Pancreas (tissue), 10 donors: ENCODE results near the gene TCERG1L. TPM values are rescaled to one million over a fixed set of nuclear protein-coding genes. Genes with fewer than 3 reads are reported as not detected.
"Not testable (repeated sequence)": the region's sequence is repeated elsewhere in the genome, so short reads cannot be mapped to it uniquely, and the experiment has no call there.

Source experiments
- ATAC-seq, 4 donors: fragments of 200-7000 bp; cut with Tn5 transposase; one replicate each; pipeline versions ENCODE4 v1.8.0 to v1.9.1; 2020; ENCODE audit warnings: mild to moderate bottlenecking in 4 of 4, moderate library complexity in 4 of 4
- DNase-seq, 6 donors: peaks; one replicate each; pipeline ENCODE4 v3.0.0-alpha.2; 2020
- FAIRE-seq: peaks from 2 replicates; lab custom pipeline; 2012; peaks lifted over from hg19 to GRCh38; lab: Jason Lieb, UNC
- H3K27ac ChIP-seq, 4 donors: fragments of 200-600 bp; sonication (generic); 1 replicate in 3 of 4; 2 replicates in 1 of 4; pipeline versions ENCODE4 v1.5.0 to v1.8.0; 2020
- H3K27me3 ChIP-seq, 4 donors: fragments of 200-600 bp; one replicate each; pipeline ENCODE4 v1.8.0; 2021
- H3K36me3 ChIP-seq, 3 donors: fragments of 200-600 bp; sonication (generic) in 1 of 3; one replicate each; pipeline versions ENCODE4 v1.5.0 to v1.8.0; 2020 to 2021
- H3K4me1 ChIP-seq, 3 donors: fragments of 200-600 bp; one replicate each; pipeline ENCODE4 v1.8.0; 2021
- H3K4me3 ChIP-seq, 4 donors: fragments of 200-600 bp; sonication (generic) in 2 of 4; one replicate each; pipeline versions ENCODE4 v1.5.0 to v1.8.0; 2020 to 2021
- H3K9me3 ChIP-seq, 4 donors: fragments of 200-600 bp; one replicate each; pipeline ENCODE4 v1.8.0; 2021
- CTCF ChIP-seq, 4 donors: fragments of 200-600 bp; sonication (generic) in 3 of 4; IDR thresholded peaks; one replicate each; pipeline versions ENCODE4 v1.5.0 to v1.8.0; 2021; ENCODE audit warnings: antibody characterized with exemption in 4 of 4
- WGBS, 2 donors: extraction: QIAGEN DNeasy Blood & Tissue Kit; methylation state at CpG; one replicate each; pipeline ENCODE4 v1.1.7; 2013; 5-methylcytosine and 5-hydroxymethylcytosine counted together
- intact Hi-C, 3 donors: fragments of 100-400 bp; cut with DNase I; formaldehyde crosslinking; loops; one replicate each; pipeline versions ENCODE4 v1.11.1 to v1.14.2; 2022
- polyA plus RNA-seq, 2 donors: library from polyadenylated mRNA; stranded (reverse); fragments of 200-250 nt; gene quantifications; one replicate each; pipeline ENCODE4 v1.2.3, GENCODE V29; 2013
- total RNA-seq, 6 donors: library from RNA; stranded (reverse); fragmentation: NEBNext Ultra II Directional in 4 of 6; extraction: Animal tissue kit (Norgen Biotek cat#: 25700) in 4 of 6; gene quantifications; one replicate each; pipeline versions ENCODE4 v1.2.1 to v1.2.4, GENCODE V29; 2021 to 2023
- donor health status: healthy with polysubstance abuse.
- donor health status: DM: no; HTN: no; CAD: no; lungs with moderate emphysema.
- donor health status: DM: no; HTN: no; CAD: no.
- donor health status: control.
- donor health status: control.
- donor health status: Bipolar disorder and iron deficiency.
- donor health status: DM: yes; HTN: yes; CAD: no.
- donor health status: DM: no; HTN: no; CAD: no.
- donor health status: DM: no; HTN: no; CAD: no.
- donor health status: DM: yes; HTN: yes; CAD: no.

Gene TCERG1L
- total and polyA plus RNA-seq, 8 donors, result 0.09 to 1.9 (median 0.40) TPM

GRCh38 chr10:131102147-131102546, 209.4 kb downstream of the TCERG1L start:
- no peak for TF ChIP-seq CTCF (IDR thresholded peaks at IDR 0.05)
- no peaks in the 10 kb centered on the region for H3K27me3 ChIP-seq
- H3K4me3 ChIP-seq, result no peak overlapping the region
- intact Hi-C loops, result no loop called here
- 82 to 90% methylated on average over 11 of the region's 11 CpGs for WGBS, 2 donors
- FAIRE-seq (no peak), ATAC-seq (no peak), DNase-seq (peak in 2 of 6 donors; percentile 15 to 16)
- H3K9me3 ChIP-seq, result no peaks in the 10 kb centered on the region
- H3K36me3 ChIP-seq, result no peaks in the 10 kb centered on the region
- no peak overlapping the region for H3K27ac ChIP-seq
- H3K4me1 ChIP-seq, result no peaks in the 10 kb centered on the region

- intact Hi-C loops, H3K27me3 ChIP-seq, FAIRE-seq, H3K9me3 ChIP-seq, H3K4me1 ChIP-seq, H3K4me3 ChIP-seq, ATAC-seq, H3K27ac ChIP-seq, H3K36me3 ChIP-seq: not testable (repeated sequence)
- WGBS, 2 donors, result 69 to 80% methylated on average over 16 of the region's 16 CpGs
- DNase-seq, result peak in 2 of 6 donors; percentile 23 to 28
Measured at GRCh38 chr10:131100418-131101410, 210.8 kb downstream of the TCERG1L start.

GRCh38 chr10:131099028-131099726, 212.3 kb downstream of the TCERG1L start:
- H3K36me3 ChIP-seq, result no peaks in the 10 kb centered on the region
- FAIRE-seq, result no peak
- intact Hi-C loops, result no loop called here

GRCh38 chr10:131098416-131098952, 213.0 kb downstream of the TCERG1L start:
- H3K9me3 ChIP-seq, result no peaks in the 10 kb centered on the region
- ATAC-seq (no peak), FAIRE-seq (no peak), DNase-seq (peak in 1 of 6 donors; percentile 20)
- H3K36me3 ChIP-seq, result no peaks in the 10 kb centered on the region
- H3K4me1 ChIP-seq, result no peaks in the 10 kb centered on the region
- H3K4me3 ChIP-seq, result no peak overlapping the region
- H3K27me3 ChIP-seq, result no peaks in the 10 kb centered on the region
- H3K27ac ChIP-seq, result no peak overlapping the region
- intact Hi-C loops, result no loop called here
- TF ChIP-seq CTCF (IDR thresholded peaks at IDR 0.05), result no peak
- 74 to 75% methylated on average over 15 of the region's 15 CpGs for WGBS, 2 donors

More at GRCh38 chr10:131099028-131099726, 212.3 kb downstream of the TCERG1L start:
- WGBS, 2 donors, result 45 to 65% methylated on average over 11 of the region's 11 CpGs
- TF ChIP-seq CTCF (IDR thresholded peaks at IDR 0.05), result no peak
- Histone ChIP-seq H3K9me3 (no peaks in the 10 kb centered on the region), H3K4me3 (no peak overlapping the region), H3K27me3 (no peaks in the 10 kb centered on the region), H3K4me1 (no peaks in the 10 kb centered on the region), H3K27ac (no peak overlapping the region)
- DNase-seq, result peak in 1 of 6 donors; percentile 15
- no peak for ATAC-seq

GRCh38 chr10:131096031-131096430, 215.5 kb downstream of the TCERG1L start:
- no peak overlapping the region for H3K4me3 ChIP-seq
- no peak for TF ChIP-seq CTCF (IDR thresholded peaks at IDR 0.05)
- H3K27me3 ChIP-seq, result no peaks in the 10 kb centered on the region
- H3K27ac ChIP-seq, result no peak overlapping the region
- H3K4me1 ChIP-seq, result no peaks in the 10 kb centered on the region
- H3K36me3 ChIP-seq, result no peaks in the 10 kb centered on the region
- peak in 1 of 6 donors; percentile 12 for DNase-seq
- WGBS, 2 donors, result 77 to 87% methylated on average over 7 of the region's 7 CpGs
- intact Hi-C loops, result no loop called here
- FAIRE-seq, result no peak
- ATAC-seq, result no peak
- H3K9me3 ChIP-seq, result no peaks in the 10 kb centered on the region
